NCI-H1694 treated with DMSO at 0.1 percent for 48 hours (cell line): ENCODE data around the gene RIOK3.
"Not testable (repeated sequence)": the region's sequence is repeated elsewhere in the genome, so short reads cannot be mapped to it uniquely, and the experiment has no call there.

ENCODE experiments used
- DNase-seq: peaks from one replicate; lab custom pipeline; 2025; lab: John Stamatoyannopoulos, UW

RIOK3 gene

DNA sequence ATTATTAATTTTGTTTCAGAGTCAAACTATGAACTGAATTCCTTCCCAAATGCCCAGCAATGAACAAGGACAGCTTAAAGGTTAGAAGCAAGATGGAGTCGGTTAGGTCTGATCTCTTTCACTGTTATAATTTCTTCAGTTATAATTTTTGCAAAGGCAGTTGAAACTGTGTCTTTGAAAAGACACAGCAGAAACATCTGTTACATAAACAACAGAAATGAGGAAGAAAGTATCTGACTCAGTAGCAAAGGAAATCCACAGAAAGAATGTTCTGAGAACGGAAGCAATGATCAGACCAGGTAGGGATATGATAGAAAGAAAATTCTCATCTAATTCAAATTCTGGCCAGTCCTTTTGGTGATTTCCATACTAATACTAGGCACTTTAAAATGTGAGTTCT is 45.0 kb downstream of the RIOK3 start:
- no peak for DNase-seq

GRCh38 chr18:23498877-23499276 is 45.8 kb downstream of the RIOK3 start:
- peak; percentile 17 for DNase-seq

- DNase-seq, result no peak
Observed at GRCh38 chr18:23499291-23499781, 46.2 kb downstream of the RIOK3 start.

- no peak for DNase-seq
Observed at GRCh38 chr18:23501626-23502025, 48.5 kb downstream of the RIOK3 start.

GRCh38 chr18:23502516-23503037 is 49.5 kb downstream of the RIOK3 start:
- DNase-seq, result no peak

DNA sequence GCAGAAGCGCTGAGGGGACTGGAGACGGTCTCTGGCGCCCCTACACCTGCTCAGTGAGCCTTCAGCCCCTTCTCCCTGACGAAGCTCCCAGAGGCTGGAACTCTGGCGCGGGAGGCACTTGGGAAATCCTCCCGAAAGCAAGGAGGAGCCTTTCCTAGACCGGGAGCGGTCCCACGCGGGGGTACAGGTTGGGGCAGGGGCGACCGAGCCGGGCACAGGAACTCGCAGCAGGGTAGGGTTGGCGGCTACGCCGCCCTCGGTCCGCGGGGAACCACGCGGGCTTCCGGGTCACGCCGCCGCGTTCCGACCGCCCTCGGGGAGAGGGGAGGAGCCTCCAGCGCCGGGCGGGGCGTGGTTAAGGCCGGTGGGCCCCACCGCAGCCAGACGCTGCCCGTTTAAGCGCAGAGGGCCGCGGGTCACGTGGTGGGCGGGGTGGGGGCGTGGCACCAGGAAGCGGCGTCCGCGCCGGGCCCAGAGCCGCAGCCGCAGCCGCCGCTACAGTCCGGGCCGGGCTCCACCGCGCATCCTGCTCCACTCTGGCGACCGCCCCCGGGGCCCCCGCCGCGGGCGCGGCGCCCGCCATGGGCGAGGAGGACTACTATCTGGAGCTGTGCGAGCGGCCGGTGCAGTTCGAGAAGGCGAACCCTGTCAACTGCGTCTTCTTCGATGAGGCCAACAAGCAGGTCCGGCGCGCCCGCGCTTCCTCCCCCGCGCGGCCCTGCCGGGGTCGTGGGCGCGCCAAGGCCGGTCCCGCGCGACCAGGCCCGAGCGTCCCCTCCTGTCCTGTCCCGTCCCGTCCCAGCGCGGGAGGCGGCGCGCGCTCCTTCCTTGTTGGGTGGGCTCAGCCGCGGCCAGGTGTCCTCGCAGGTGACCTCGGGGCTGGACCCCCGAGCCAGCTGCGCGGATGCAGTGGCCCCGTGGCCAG is 50.2 kb downstream of the RIOK3 start, which contains the start of gene RMC1:
TSS of gene RMC1 (plus strand) at position 474 of the 925 bp plus-strand sequence. CDS start at position 582, 108 bp downstream.
- peak; percentile 63 for DNase-seq

- no peak for DNase-seq
Observed at GRCh38 chr18:23503963-23504344, 50.9 kb downstream of the RIOK3 start.

DNA sequence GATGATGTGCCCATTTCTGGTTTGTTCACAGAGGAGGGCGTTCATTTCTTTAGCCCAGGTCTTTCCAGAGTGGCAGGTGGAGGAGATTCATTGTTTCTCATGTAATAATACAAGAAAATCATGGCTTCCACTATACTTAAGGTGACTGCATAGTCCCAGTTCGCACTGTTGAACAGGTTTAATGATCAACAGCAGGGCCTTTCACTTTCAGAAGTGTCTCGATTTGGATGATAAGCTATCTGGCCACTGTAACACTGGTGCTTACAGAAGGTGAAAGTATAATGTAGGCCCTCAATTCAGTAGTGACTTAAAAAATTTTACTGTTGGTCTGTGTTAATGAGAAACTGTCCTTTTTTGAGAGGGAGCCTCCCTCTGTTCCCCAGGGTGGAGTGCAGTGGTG is 51.6 kb downstream of the RIOK3 start:
- DNase-seq, result no peak

DNA sequence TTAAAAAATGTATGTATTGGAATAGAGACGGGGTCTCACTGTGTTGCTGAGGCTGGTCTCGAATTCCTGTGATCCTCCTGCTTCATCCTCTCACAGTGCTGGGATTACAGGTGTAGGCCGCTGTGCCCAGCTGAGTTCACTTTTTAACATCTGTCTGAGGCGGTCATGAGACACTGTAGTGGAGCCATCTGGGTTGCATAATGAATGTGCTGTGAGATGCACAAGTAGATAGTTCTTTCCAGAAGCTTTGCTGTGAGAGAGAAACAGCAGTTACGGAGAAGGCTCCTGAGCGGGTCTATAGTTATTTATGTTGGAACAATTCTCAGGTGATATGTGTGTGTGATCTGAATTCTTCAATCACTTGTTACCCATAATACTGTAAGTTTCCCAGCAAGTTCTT is 53.3 kb downstream of the RIOK3 start:
- DNase-seq, result no peak

DNA sequence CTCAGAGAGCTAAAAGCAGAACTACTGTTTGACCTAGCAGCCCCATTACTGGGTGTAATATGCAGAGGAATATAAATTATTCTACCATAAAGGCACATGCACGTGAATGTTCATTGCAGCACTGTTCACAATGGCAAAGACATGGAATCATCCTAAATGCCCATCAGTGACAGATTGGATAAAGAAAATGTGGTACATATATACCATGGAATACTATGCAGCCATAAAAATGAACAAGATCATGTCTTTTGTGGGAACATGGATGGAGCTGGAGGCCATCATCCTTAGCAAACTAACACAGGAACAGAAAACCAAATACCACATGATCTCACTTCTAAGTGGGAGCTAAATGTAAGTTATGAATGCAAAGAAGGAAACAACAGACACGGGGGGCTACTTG is 57.8 kb downstream of the RIOK3 start:
- not testable (repeated sequence) for DNase-seq

DNA sequence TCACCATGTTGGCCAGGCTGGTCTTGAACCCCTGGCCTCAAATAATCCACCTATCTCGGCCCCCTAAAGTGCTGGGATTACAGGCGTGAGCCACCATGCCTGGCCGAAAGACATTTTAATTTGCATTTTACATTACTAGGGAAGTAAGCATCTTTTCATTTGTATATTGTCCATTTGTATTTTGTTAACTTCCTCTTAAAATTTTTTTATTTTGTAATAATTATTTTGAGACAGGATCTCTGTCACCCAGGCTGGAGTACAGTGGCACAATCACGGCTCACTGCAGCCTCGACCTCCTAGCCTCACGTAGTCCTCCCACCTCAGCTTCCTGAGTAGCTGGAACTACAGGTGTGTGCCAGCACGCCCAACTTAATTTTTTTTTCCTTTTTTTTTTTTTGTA is 59.1 kb downstream of the RIOK3 start:
- not testable (repeated sequence) for DNase-seq

DNA sequence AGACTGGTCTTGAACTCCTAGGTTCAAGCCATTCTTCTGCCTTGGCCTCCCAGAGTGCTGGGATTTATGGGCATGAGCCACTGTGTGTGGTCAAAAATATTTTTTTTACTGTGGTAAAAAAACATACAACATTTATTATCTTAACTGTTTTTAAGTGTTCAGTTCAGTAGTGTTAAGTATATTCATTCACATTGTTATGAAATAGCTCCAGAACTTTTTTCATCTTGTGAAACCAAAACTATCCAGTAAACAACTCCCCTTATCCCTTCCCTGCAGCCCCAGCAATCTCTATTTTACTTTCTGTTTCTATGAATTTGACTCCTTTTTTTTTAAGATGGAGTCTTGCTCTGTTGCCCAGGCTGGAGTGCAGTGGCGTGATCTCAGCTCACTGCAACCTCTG is 59.6 kb downstream of the RIOK3 start:
- DNase-seq, result no peak

GRCh38 chr18:23515911-23516546 is 62.9 kb downstream of the RIOK3 start:
- DNase-seq, result peak; percentile 51

GRCh38 chr18:23519734-23520133 is 66.6 kb downstream of the RIOK3 start:
- no peak for DNase-seq

DNA sequence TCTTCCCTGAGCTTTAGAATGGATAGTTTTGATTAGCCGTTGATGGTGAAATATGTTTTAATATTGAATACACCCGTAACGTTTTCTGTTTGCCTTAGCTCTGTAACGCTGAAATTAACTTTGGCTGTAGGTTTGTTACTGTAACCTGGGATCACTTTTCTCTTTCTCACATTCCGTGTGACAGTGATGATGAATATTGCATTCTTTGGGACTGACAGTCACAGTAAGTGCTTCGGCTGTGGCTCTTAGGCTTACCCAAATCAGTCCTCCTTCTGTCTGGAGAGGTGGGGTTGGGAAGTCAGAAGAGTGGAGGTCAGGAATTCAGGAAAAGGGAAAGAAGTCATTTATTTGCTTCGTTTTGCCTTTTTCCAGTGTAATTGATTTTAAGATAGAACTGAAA is 68.2 kb downstream of the RIOK3 start:
- no peak for DNase-seq

GRCh38 chr18:23521907-23522306 is 68.8 kb downstream of the RIOK3 start:
- no peak for DNase-seq

GRCh38 chr18:23523429-23524212 is 70.5 kb downstream of the RIOK3 start:
- no peak for DNase-seq

GRCh38 chr18:23524213-23524707 is 71.2 kb downstream of the RIOK3 start:
- DNase-seq, result no peak

DNA sequence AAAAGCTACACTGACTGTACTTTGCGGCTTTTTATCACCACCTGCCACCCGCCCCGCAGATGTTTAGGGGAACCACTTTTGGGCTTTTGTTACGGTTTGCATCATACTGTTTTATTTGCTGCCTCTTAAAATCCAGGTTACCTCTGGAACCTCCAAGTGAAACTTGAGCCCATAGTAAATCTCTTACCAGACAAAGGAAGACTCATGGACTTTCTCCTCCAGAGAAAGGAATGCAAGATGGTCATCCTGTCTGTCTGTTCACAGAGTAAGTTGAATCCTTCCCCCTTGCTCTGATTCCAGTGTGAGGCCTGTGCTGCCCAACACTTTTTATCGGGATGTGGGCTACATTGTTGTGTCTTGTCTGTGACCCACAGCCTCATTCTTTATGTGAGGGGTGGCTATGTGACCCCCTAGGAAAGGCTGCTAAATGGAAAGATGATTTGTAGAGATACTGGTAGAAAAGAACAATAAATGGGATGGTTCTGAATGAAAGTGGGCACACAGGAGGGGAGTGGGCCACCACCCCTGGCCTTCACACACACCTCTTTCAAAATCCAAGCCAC is 73.5 kb downstream of the RIOK3 start:
- DNase-seq, result no peak

DNA sequence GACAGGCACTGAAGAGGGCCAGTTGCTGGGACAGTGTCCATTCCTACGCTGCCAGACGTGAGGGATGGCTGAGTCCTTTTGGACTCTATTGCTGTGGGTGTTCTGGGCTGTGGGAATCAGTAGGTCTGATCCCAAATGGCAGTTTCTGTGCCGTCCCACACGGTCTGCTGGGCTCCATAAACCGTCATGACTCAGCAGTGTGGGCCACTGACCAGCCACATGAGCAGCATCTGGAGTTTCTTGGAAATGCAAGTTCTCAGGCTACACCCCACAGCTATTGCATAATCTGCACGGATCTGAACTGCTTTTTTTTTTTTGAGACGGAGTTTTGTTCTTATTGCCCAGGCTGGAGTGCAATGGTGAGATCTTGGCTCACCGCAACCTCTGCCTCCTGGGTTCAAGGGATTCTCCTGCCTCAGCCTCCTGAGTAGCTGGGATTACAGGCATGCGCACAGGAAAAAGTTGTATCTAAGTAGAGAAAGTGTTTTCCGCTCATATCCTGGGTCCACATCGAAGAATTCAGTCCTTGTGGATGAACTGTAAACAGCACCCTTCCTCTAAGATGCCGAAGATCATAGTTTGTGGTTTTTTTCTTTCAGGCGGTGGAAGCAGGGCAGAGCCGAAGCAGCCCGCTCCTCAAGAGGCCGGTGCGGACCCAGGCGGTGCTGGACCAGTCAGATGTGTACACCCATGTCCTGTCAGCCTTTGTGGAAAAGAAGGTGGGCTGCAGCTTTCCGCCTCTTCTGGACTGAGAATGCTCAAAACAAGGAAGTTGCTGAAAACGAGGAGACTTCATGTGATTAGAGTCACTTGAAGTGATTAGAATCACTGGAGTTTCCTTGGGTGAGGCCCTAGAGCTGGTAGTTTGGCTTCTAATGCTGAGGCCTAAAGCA is 75.7 kb downstream of the RIOK3 start:
- DNase-seq, result no peak

GRCh38 chr18:23529604-23530003 is 76.5 kb downstream of the RIOK3 start:
- DNase-seq, result no peak
